GM18867 (cell line): ENCODE results near the gene TAF11L14.
"Not testable (repeated sequence)": the region's sequence is repeated elsewhere in the genome, so short reads cannot be mapped to it uniquely, and the experiment has no call there.

Experiments used
- ATAC-seq: cut with Tn5 transposase; IDR thresholded peaks from one replicate; pipeline ENCODE4 v1.9.1; 2021; ENCODE audit warnings: mild to moderate bottlenecking, moderate library complexity; ENCODE audit not compliant: unreplicated experiment

TAF11L14 gene

GRCh38 chr5:17634160-17634559 is at the start of gene TAF11L14:
TSS of gene TAF11L14 (plus strand) at chr5:17634460.
- no peak for ATAC-seq

DNA sequence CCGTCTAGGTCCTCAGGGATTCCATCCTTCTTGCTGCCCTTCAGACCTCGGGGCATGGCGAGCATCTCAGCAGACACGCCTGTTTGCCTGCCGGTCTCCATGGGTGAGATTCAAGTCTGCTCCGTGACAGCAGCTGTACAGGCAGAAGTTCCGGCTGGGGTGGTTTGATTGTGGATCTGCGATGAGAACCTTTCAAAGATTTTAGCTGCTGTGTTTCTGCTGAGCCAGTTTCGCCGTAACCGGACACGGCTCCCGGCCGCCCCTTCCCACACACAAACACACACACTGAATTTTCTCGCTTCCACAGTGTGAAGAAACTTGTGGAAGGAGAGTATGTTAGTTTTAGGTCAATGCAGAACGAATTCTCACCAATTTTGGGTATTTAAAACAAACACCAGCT is 48.6 kb upstream of the TAF11L14 start, which contains the start of gene TAF11L7:
Gene TAF11L7, minus strand, starts transcription at position 101 of the 400 bp plus-strand sequence.
- not testable (repeated sequence) for ATAC-seq

- ATAC-seq, result not testable (repeated sequence)
These were observed 43.4 kb upstream of the TAF11L14 start, which contains the start of gene TAF11L8 for GRCh38 chr5:17590860-17591259. TSS of gene TAF11L8 (minus strand) at chr5:17590960.

DNA sequence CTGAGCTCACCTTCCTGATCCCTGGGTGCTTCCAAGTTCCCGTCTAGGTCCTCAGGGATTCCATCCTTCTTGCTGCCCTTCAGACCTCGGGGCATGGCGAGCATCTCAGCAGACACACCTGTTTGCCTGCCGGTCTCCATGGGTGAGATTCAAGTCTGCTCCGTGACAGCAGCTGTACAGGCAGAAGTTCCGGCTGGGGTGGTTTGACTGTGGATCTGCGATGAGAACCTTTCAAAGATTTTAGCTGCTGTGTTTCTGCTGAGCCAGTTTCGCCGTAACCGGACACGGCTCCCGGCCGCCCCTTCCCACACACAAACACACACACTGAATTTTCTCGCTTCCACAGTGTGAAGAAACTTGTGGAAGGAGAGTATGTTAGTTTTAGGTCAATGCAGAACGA is 40.0 kb upstream of the TAF11L14 start, which contains the start of gene TAF11L9:
Gene TAF11L9, minus strand, starts transcription at position 140 of the 400 bp plus-strand sequence.
- not testable (repeated sequence) for ATAC-seq

GRCh38 chr5:17597728-17598127 is 36.5 kb upstream of the TAF11L14 start, which contains the start of gene TAF11L10:
TSS of gene TAF11L10 (minus strand) at chr5:17597828.
- ATAC-seq, result not testable (repeated sequence)

DNA sequence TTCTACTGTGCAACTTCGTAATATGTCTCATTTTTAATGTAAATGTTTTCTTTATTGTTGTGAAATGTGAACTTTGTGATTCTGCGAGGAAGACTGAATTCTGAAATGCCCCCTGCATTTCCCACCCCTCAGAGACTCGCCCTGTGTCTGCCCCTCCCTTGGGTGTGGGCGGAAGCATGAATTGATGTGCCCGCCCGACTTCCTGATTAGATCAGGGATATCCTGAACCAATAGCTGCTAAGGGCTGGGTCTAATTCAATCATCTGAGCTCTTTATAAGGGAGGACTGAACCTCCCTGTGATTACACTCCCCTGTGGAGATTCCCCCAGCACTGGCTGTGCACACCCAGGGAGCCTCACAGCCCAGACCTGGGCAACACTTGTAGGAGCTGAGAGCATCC is 30.4 kb upstream of the TAF11L14 start, which contains the start of gene TAF11L11:
Gene TAF11L11, plus strand, starts transcription at position 304 of the 400 bp plus-strand sequence.
- ATAC-seq, result not testable (repeated sequence)

DNA sequence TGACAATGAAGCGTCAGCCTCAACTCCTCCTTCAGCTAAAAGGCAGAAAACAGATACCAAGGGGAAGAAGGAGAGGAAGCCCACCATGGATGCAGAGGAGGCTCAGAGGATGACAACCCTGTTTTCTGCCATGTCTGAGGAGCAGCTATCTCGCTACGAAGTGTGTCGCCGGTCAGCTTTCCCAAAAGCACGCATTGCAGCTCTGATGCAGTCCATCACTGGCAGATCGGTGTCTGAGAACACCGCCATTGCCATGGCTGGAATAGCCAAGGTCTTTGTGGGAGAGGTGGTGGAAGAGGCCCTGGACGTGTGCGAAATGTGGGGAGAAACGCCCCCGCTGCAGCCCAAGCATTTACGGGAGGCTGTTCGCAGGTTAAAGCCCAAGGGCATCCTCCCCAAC is 29.3 kb upstream of the TAF11L14 start:
- ATAC-seq, result no peak

GRCh38 chr5:17607461-17607860 is 26.8 kb upstream of the TAF11L14 start:
- ATAC-seq, result not testable (repeated sequence)

GRCh38 chr5:17610092-17610491 is 24.2 kb upstream of the TAF11L14 start, which contains the start of gene TAF11L12:
TSS of gene TAF11L12 (plus strand) at chr5:17610392.
- ATAC-seq, result not testable (repeated sequence)

- ATAC-seq, result no peak
These were observed 19.2 kb upstream of the TAF11L14 start for GRCh38 chr5:17614872-17615605.

DNA sequence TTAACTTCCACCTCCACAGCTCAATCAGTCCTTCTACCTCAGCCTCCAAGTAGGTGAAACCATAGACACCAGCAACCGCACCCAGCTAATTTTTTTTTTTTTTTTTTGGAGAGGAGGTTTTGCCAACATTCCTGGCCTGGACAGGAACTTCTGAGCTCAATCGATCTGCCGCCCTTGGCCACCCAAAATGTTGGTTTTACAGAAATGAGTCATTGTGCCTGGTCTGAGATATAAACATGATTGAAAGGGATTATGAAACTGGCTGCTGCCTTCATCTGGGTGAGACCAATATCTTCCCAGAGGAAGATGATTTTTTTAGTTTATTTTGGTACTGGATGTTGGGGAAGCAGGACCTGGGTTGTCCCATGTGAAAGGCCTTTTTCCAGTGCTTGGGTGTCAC is 14.9 kb upstream of the TAF11L14 start:
- no peak for ATAC-seq

DNA sequence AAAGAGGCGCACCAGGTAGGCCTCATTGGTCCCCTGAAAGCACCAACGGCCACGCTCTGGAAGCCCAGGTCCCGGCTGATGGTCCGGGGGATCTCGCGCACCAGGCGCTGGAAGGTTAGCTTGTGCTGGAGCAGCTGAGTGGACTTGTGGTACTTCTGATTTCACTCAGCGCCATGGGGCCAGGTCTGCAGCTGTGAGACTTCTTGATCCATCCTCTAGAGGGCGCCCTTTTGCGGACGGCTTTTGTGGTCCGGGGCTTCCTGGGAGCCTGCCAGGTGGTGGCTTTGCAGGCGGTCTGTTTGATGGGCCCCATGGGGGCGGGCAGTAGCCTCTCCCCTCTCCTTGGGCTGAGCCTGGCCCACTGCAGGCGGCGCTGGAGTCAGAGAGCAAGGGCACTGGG is 13.6 kb upstream of the TAF11L14 start:
- no peak for ATAC-seq

DNA sequence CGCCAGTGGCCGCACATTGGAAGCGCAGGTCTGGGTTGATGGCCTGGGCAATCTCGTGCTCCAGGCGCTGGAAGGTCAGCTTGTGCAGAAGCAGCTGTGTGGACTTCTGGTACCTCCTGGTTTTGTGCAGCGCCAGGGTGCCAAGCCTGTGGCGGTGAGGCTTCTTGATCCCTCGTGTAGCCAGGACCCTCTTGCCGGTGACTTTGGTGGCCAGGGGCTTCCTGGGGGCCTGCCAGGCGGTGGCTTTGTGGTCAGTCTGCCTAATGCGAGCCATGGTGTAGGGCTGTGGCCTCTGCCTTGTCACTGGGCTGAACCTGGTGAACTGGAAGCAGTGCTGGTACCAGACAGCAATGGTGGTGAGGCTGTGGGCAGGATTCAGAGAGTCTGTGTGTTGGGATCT is 8.6 kb upstream of the TAF11L14 start:
- ATAC-seq, result no peak

- ATAC-seq, result not testable (repeated sequence)
These were observed 2.5 kb upstream of the TAF11L14 start, which contains the start of gene TAF11L13 for GRCh38 chr5:17631788-17632187. TSS of gene TAF11L13 (plus strand) at chr5:17632088.

- ATAC-seq, result not testable (repeated sequence)
These were observed 15.0 kb downstream of the TAF11L14 start for GRCh38 chr5:17649232-17649631.

GRCh38 chr5:17655201-17655759 is 21.0 kb downstream of the TAF11L14 start:
- ATAC-seq, result not testable (repeated sequence)

DNA sequence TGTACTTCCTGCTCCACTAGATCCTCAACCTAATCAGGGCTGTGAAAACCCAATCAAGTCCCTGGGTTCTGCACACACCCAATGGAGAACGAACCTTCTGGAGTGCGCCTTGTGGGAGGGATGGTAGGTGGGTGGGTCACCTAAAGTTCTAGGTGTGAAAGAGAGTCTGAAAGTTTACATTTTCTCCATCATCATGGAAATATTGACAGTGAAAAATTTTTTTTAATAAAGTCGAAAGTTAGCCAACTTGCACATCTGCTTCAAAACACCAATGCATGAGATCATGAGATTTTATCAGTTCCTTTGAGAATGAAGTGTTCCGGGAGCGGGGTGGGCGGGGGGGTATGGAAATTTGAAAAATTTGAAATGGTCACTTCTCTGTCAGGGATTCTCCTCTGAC is 21.7 kb downstream of the TAF11L14 start:
- ATAC-seq, result no peak

- ATAC-seq, result no peak
These were observed 28.9 kb downstream of the TAF11L14 start for GRCh38 chr5:17663182-17663581.

- ATAC-seq, result no peak
These were observed 31.6 kb downstream of the TAF11L14 start for GRCh38 chr5:17665836-17666235.

DNA sequence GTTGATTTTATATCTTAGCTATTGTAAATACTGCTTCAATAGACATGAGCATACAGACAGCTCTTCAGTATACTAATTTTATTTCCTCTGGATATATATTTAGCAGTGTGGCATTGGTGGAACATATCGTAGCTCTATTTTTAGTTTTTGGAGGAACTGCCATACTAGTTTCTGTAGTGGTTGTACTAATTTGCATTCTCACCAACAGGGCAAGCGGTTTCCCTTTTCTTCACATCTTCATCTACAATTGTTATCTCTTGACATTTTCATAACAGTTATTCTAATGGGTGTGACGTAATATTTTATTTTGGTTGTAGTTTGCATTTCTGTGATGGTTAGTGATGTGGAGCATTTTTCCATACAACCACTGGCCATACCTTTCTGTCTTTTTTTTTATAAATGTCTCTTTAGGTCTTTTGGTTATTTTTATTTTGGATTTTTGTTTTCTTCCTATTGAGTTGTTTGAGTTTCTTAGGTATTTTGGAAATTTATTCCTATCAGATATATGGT is 32.5 kb downstream of the TAF11L14 start:
- ATAC-seq, result no peak

DNA sequence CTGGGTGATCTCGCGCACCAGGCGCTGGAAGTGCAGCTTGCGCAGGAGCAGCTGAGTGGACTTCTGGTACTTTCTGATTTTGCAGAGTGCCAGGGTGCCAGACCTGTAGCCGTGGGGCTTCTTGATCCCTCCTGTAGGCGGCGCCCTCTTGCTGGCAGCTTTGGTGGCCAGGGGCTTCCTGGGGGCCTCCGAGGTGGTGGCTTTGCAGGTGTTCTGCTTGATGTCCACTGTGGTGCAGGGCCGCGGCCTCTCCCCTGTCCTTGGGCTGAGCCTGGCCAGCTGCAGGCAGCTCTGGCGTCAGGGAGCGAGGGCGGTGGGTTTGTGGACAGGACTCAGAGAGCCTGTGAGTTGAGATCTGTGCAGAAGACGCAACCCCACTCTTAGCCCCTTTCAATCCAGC is 36.1 kb downstream of the TAF11L14 start:
- ATAC-seq, result no peak
